ENCODE results near the gene CLDN20. TPM values are rescaled to one million over a fixed set of nuclear protein-coding genes. Genes with fewer than 3 reads are reported as not detected.
A peak's percentile ranks its signal among the peaks of the same experiment; 100 is the strongest.

Gene CLDN20
- total RNA-seq, 1 donor from 2014 or later, result not detected

DNA sequence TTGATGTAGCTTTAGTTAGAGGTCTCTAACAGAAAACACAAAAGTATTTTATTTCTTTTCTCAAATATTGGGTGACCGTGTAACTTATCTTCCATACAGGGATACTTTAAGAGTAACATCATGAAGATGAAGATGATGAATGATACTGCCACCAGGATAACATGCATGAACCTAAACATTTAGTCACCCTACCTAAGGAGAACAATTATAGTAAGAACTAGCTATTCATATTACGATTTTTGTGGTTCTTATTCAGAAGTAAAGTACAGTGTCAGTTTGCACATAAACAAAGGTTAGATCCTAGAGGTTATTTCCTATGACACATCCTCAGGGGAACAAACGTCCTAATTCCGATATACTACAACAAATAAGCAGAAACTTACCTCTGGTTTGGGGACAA is 21.0 kb downstream of the CLDN20 start:
- no peak for TF ChIP-seq CTCF (IDR thresholded peaks at IDR 0.05; ENCODE audit: unreplicated experiment)
- Mint-ChIP-seq H3K4me1 (ENCODE audit: low read depth) (no peaks in the 10 kb centered on the region), H3K9me3 (ENCODE audit: low read depth) (no peaks in the 10 kb centered on the region), H3K36me3 (ENCODE audit: insufficient read depth) (peaks cover 20% of the 10 kb centered on the region), H3K27ac (no peak overlapping the region), H3K27me3 (no peaks in the 10 kb centered on the region), H3K4me3 (ENCODE audit: low read depth) (no peak overlapping the region)
- no peak for DNase-seq (ENCODE audit: low spot score, unreplicated experiment)

- H3K36me3 Mint-ChIP-seq (ENCODE audit: insufficient read depth), result peaks cover 24% of the 10 kb centered on the region
- no peaks in the 10 kb centered on the region for H3K27me3 Mint-ChIP-seq
- H3K4me3 Mint-ChIP-seq (ENCODE audit: low read depth), result no peak overlapping the region
- no peaks in the 10 kb centered on the region for H3K4me1 Mint-ChIP-seq (ENCODE audit: low read depth)
- no peak for TF ChIP-seq CTCF (IDR thresholded peaks at IDR 0.05; ENCODE audit: unreplicated experiment)
- H3K27ac Mint-ChIP-seq, result no peak overlapping the region
- H3K9me3 Mint-ChIP-seq (ENCODE audit: low read depth), result no peaks in the 10 kb centered on the region
- no peak for DNase-seq (ENCODE audit: low spot score, unreplicated experiment)
Observed at GRCh38 chr6:155287762-155288161, 23.9 kb downstream of the CLDN20 start.

GRCh38 chr6:155290491-155290890 is 26.7 kb downstream of the CLDN20 start:
- H3K4me1 Mint-ChIP-seq (ENCODE audit: low read depth), result no peaks in the 10 kb centered on the region
- DNase-seq (ENCODE audit: low spot score, unreplicated experiment), result no peak
- H3K4me3 Mint-ChIP-seq (ENCODE audit: low read depth), result no peak overlapping the region
- H3K9me3 Mint-ChIP-seq (ENCODE audit: low read depth), result no peaks in the 10 kb centered on the region
- H3K27me3 Mint-ChIP-seq, result no peaks in the 10 kb centered on the region
- no peak for TF ChIP-seq CTCF (IDR thresholded peaks at IDR 0.05; ENCODE audit: unreplicated experiment)
- H3K27ac Mint-ChIP-seq, result peak overlapping the region; percentile 20
- peaks cover 19% of the 10 kb centered on the region for H3K36me3 Mint-ChIP-seq (ENCODE audit: insufficient read depth)

DNA sequence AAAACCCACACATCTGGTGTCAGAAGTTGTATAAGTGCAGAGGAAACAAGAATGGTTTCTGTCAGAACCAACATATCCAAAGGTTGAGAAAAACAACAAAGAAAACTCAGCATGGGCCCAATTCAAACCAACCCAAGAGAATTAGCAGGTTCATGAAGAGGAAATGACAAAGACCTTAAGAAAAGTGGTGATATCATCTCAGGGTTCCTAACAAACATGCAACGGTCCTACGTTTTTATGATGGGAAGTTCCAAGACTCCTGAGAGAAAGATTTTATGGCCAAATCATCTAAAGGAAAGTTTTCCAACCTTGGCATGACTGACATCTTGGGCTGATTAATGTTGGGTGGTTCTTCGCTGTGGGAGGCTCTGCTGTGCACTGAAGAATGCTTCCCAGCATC is 27.5 kb downstream of the CLDN20 start:
- H3K9me3 Mint-ChIP-seq (ENCODE audit: low read depth), result no peaks in the 10 kb centered on the region
- H3K4me1 Mint-ChIP-seq (ENCODE audit: low read depth), result no peaks in the 10 kb centered on the region
- no peak overlapping the region for H3K4me3 Mint-ChIP-seq (ENCODE audit: low read depth)
- no peak for DNase-seq (ENCODE audit: low spot score, unreplicated experiment)
- no peaks in the 10 kb centered on the region for H3K27me3 Mint-ChIP-seq
- peaks cover 18% of the 10 kb centered on the region for H3K36me3 Mint-ChIP-seq (ENCODE audit: insufficient read depth)
- no peak for TF ChIP-seq CTCF (IDR thresholded peaks at IDR 0.05; ENCODE audit: unreplicated experiment)
- no peak overlapping the region for H3K27ac Mint-ChIP-seq

DNA sequence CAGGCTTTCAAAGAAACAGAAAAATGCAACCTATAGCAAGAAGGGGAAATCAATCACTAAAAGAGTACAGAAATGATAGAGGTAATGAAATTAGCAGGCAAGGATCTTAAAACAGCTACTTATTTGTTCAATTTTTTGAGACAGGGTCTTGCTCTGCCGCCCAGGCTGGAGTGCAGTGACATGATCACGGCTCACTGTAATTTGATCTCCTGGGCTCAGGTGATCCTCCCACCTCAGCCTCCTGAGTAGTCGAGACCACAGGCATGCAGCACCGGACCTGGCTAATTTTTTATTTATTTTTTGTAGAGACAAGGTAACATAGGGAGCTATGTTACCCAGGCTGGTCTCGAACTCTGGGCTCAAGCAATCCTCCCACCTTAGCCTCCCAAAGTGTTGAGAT is 28.9 kb downstream of the CLDN20 start:
- Mint-ChIP-seq H3K27me3 (no peaks in the 10 kb centered on the region), H3K4me1 (ENCODE audit: low read depth) (no peaks in the 10 kb centered on the region), H3K27ac (no peak overlapping the region), H3K36me3 (ENCODE audit: insufficient read depth) (peaks cover 26% of the 10 kb centered on the region), H3K9me3 (ENCODE audit: low read depth) (no peaks in the 10 kb centered on the region), H3K4me3 (ENCODE audit: low read depth) (no peak overlapping the region)
- TF ChIP-seq CTCF (IDR thresholded peaks at IDR 0.05; ENCODE audit: unreplicated experiment), result no peak
- DNase-seq (ENCODE audit: low spot score, unreplicated experiment), result no peak
